Type B pancreatic cell (in vitro differentiated cells): ENCODE data around the gene CAPN12. TPM values are rescaled to one million over a fixed set of nuclear protein-coding genes. Genes with fewer than 3 reads are reported as not detected.

Experiments used
- DNase-seq: peaks from one replicate; pipeline ENCODE4 v3.0.0; 2021; ENCODE audit warnings: mixed read lengths; ENCODE audit not compliant: unreplicated experiment; ENCODE audit errors: extremely low spot score
- H3K27ac Mint-ChIP-seq: 2 replicates; pipeline ENCODE4 v1.8.0; 2021; ENCODE audit warnings: mild to moderate bottlenecking, mixed read lengths
- H3K27me3 Mint-ChIP-seq: 2 replicates; pipeline ENCODE4 v1.8.0; 2021; ENCODE audit warnings: mixed read lengths
- H3K36me3 Mint-ChIP-seq: 2 replicates; pipeline ENCODE4 v1.8.0; 2021; ENCODE audit warnings: mixed read lengths
- H3K4me1 Mint-ChIP-seq: one replicate; pipeline ENCODE4 v1.8.0; 2021; ENCODE audit warnings: mixed read lengths; ENCODE audit not compliant: unreplicated experiment
- H3K4me3 Mint-ChIP-seq: 2 replicates; pipeline ENCODE4 v1.8.0; 2021; ENCODE audit warnings: mild to moderate bottlenecking, mixed read lengths
- H3K9me3 Mint-ChIP-seq: 2 replicates; pipeline ENCODE4 v1.8.0; 2021; ENCODE audit warnings: mixed read lengths
- total RNA-seq: library from RNA; stranded (reverse); gene quantifications from 2 replicates; pipeline ENCODE4 v1.2.1, GENCODE V29; 2021; ENCODE audit warnings: low replicate concordance
- TF ChIP-seq, protein P1 (sequence below): fragments of 200-600 bp; sonication (generic); conservative IDR thresholded peaks from 2 replicates; pipeline ENCODE4 v1.5.0; 2021; ENCODE audit warnings: antibody characterized with exemption, mild to moderate bottlenecking

Gene CAPN12
- total RNA-seq, 1 donor from 2014 or later: 3.0 TPM

DNA sequence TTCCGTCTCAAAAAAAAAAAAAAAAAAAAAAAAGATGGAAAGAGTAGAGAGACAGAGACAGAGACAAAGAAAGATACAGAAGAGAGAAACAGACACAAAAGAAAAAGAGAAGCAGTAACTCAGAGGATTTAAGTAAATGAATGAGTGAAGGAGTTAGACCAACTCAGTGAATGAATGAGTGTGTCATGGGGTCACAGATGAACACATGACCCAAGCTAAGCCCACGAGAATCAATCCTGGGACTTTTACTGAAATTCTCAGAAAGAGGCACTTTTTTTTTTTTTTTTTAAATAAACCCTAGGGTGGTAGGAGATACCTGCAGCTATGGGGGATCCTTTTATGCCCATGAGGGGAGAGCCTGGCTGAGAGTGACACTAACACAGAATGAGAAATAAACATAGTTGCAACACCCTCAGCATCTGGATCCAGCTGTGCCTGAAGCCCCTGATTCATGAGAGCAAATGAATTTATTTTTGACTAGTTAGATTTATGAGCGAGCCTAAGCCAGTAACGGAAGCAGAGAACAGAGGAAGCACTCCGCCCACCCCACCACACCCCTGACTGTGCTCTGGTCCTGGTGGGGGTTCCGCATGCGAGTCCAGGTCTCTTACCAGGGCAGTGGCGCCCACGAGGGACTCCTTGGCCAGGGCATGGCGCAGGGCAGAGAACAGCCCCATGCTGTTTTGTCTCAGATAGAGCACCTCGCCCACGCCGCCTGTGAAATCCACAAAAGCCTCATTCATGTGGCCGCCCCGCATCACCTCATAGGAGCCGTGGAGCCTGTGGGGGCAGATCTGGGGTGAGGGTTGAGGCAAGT is 4.6 kb downstream of the CAPN12 start:
- H3K9me3 Mint-ChIP-seq: no peaks in the 10 kb centered on the region
- peaks cover 10% of the 10 kb centered on the region for H3K27me3 Mint-ChIP-seq
- no peak overlapping the region for H3K4me3 Mint-ChIP-seq
- peaks cover 6% of the 10 kb centered on the region for H3K4me1 Mint-ChIP-seq
- no peaks in the 10 kb centered on the region for H3K36me3 Mint-ChIP-seq
- peak overlapping the region; percentile 50 for H3K27ac Mint-ChIP-seq
- TF ChIP-seq, protein P1, sequence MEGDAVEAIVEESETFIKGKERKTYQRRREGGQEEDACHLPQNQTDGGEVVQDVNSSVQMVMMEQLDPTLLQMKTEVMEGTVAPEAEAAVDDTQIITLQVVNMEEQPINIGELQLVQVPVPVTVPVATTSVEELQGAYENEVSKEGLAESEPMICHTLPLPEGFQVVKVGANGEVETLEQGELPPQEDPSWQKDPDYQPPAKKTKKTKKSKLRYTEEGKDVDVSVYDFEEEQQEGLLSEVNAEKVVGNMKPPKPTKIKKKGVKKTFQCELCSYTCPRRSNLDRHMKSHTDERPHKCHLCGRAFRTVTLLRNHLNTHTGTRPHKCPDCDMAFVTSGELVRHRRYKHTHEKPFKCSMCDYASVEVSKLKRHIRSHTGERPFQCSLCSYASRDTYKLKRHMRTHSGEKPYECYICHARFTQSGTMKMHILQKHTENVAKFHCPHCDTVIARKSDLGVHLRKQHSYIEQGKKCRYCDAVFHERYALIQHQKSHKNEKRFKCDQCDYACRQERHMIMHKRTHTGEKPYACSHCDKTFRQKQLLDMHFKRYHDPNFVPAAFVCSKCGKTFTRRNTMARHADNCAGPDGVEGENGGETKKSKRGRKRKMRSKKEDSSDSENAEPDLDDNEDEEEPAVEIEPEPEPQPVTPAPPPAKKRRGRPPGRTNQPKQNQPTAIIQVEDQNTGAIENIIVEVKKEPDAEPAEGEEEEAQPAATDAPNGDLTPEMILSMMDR: no peak
- no peak for DNase-seq

DNA sequence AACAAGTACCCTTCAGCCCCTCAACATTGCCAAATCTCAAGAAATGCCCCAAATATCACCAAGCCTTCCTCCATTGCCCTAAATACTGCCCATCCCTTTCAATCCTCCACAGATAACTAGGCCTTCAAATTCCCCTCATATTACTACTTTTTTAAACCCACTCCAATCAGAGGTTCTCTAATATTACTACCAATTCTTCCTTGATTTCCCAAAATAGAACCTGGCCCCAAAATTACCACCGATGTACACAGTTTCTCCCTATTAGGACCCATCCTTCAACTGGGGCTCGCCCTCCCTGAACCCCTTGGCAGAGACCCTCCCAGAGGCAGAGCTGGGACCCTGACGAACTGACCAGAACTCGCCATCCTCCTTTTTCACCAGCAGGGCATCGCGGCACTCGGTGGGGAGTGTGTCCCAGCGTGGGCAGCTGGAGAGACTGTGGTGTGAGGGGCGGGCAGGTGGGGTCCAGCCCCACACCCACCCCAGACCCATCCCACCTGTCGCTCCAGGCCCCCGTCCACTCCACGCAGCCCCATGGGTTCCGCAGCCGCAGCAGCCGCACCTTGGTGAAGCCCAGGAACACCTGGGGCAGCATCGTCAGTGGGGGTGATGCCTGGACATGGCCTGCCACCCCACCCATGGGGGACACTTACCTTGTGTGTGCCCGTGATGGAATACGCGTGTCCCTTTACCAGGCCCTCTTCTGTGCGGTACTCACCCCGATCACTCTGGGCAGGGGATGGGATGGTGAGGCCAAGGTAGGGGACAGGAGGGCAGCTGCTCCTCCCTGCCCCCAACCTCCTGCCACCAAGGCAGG is 6.1 kb downstream of the CAPN12 start:
- H3K36me3 Mint-ChIP-seq: no peaks in the 10 kb centered on the region

DNA sequence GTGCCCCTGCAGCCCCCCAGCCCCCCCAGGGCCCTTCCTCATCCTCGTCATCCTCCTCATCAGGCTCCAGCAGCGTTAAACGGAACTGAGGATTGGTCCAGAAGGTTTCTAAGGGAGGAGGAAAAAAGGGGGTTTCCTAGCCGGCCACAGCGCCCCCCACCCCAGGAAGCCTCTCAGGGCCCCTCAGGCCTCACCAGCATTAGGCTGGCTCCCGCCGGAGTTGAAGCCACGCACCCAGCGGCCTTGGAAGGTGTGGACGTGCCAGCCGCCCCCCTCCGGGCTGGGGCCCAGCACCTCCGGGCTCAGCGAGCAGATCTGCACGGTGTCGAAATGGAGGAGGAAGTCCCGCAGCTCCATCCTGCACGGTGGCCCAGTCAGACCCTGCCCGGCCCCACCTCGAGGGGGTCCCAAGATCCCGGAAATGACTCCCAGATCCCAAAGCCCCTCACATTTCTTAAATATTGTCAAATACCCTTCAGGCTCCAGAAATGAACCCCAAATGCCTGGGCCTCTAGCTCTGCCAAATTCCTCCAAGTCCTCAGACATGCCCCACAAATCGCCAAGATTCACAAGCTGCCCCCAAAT is 6.9 kb downstream of the CAPN12 start:
- peak overlapping the region; percentile 80 for H3K4me3 Mint-ChIP-seq
- no peaks in the 10 kb centered on the region for H3K9me3 Mint-ChIP-seq
- no peak for DNase-seq
- H3K4me1 Mint-ChIP-seq: peaks cover 6% of the 10 kb centered on the region
- H3K27me3 Mint-ChIP-seq: peaks cover 10% of the 10 kb centered on the region
- H3K27ac Mint-ChIP-seq: peak overlapping the region; percentile 76
- H3K36me3 Mint-ChIP-seq: no peaks in the 10 kb centered on the region
- TF ChIP-seq, protein P1: no peak

More for the DNA sequence above, 6.1 kb downstream of the CAPN12 start:
- Mint-ChIP-seq H3K9me3 (no peaks in the 10 kb centered on the region), H3K4me1 (peaks cover 6% of the 10 kb centered on the region), H3K27me3 (peaks cover 10% of the 10 kb centered on the region), H3K4me3 (peak overlapping the region; percentile 80), H3K27ac (peak overlapping the region; percentile 76)
- TF ChIP-seq, protein P1: peak; percentile 40
- DNase-seq: no peak

DNA sequence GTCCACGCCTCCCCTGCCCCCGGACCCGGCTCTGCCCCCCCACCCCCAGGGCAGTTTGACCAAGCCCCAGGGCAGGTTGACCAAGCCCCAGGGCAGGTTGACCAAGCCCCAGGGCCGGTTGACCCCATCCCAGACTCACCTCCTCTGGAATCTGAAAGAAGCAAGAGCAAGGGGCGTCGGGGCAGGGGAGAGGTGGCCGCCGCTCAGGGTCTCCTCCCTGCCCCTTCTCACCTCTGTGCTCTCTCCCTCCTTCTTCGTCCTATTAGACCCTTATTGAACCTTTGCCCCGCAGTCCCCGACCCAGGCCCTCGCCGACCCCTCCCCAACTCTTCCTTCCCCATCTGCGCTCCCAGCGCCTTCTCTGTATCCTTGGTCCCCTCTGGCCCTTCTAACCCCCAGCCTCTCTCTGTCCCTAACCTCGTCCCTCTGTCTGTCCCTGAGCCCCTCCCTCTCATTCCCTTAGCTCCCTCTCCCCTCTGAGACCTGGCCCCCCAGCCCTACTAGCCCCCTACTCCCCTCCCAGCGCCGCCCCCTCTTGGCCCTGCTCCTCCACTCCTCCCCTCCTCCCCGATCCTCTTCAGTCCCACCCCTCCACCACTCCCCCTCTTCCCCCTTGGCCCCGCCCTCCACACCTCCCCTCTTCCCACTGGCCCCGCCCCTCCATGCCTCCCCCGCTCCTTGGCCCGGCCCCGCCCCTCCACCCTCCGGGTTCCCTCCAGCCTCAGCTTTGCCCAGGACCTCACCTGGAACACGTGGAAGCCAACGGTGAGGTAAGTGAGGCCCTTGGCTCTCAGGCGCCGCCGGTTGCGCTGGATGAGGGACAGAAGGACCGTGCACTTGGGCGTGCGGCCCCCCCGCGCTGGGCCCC is 7.6 kb downstream of the CAPN12 start:
- Mint-ChIP-seq H3K4me3 (peak overlapping the region; percentile 55), H3K27me3 (peaks cover 10% of the 10 kb centered on the region), H3K9me3 (no peaks in the 10 kb centered on the region), H3K4me1 (peaks cover 6% of the 10 kb centered on the region), H3K27ac (no peak overlapping the region), H3K36me3 (no peaks in the 10 kb centered on the region)
- TF ChIP-seq, protein P1: no peak
- DNase-seq: peak; percentile 70

DNA sequence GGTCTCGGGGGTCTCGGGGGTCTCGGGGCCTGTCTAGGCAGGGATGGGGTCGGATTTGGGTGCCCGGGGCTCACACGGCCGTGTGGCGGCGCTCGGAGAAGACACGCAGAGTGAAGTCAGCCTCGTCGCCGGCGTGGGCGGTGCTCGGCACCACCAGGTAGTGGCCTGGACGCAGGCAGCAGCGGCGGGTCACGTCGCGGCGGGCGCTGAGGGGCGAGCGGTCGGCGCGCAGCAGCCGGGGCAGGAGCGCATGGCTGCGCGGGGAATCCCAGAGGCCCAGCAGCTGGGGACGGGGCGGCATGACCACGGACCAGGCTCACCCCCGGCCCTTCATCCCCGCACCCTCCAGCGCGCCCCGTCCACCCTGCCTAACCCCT is 8.2 kb downstream of the CAPN12 start:
- no peak for DNase-seq
- H3K27me3 Mint-ChIP-seq: peaks cover 10% of the 10 kb centered on the region

More for the DNA sequence above, 8.2 kb downstream of the CAPN12 start:
- Mint-ChIP-seq H3K36me3 (no peaks in the 10 kb centered on the region), H3K27ac (no peak overlapping the region), H3K4me3 (no peak overlapping the region), H3K9me3 (no peaks in the 10 kb centered on the region), H3K4me1 (peaks cover 6% of the 10 kb centered on the region)
- TF ChIP-seq, protein P1: no peak
